ENCODE measurements around the gene DDAH2. TPM values are rescaled to one million over a fixed set of nuclear protein-coding genes. Genes with fewer than 3 reads are reported as not detected.

The DDAH2 gene
- polyA plus RNA-seq, 1 donor from 2014 or later: 386 TPM

DNA sequence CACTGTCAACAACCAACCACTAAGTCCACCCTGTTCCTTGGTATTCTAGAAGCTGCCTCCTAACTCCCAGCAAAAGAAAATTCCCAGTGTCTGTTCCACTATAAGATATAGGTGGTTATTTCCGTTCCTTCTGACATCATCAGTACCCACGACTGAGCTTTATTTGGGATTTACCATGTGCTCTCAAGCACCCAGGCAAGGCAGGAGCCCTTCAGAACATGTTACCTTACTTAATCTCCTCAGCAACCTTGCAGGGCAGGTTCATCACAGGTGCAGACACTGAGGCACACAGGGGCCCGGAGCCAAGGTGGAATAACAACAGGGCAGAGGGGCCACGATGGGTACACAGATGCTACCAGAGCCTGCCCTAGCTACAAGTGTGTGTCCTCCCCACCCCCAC lies 36.7 kb downstream of the DDAH2 start:
- Histone ChIP-seq H2AFZ (ENCODE audit: low read depth, low read length) (no peak overlapping the region), H3K27ac (ENCODE audit: low read length) (no peak overlapping the region), H3K9me3 (ENCODE audit: low read length) (no peaks in the 10 kb centered on the region), H3K79me2 (replicated peaks; ENCODE audit: insufficient read depth, low read length) (no peaks in the 10 kb centered on the region), H4K20me1 (ENCODE audit: insufficient read depth) (no peaks in the 10 kb centered on the region), H3K4me3 (ENCODE audit: low read length) (no peak overlapping the region), H3F3A (ENCODE audit: insufficient read depth, low read length, poor library complexity, severe bottlenecking) (no peaks in the 10 kb centered on the region), H3K4me2 (ENCODE audit: low read length) (no peak overlapping the region), H3K9me2 (ENCODE audit: insufficient read depth, low read length) (no peaks in the 10 kb centered on the region), H3K36me3 (ENCODE audit: insufficient read depth, low read length) (no peaks in the 10 kb centered on the region), H3K9ac (ENCODE audit: low read length) (no peak overlapping the region), H3K27me3 (ENCODE audit: insufficient read depth, low read depth, low read length) (no peaks in the 10 kb centered on the region)
- TF ChIP-seq, protein P1, sequence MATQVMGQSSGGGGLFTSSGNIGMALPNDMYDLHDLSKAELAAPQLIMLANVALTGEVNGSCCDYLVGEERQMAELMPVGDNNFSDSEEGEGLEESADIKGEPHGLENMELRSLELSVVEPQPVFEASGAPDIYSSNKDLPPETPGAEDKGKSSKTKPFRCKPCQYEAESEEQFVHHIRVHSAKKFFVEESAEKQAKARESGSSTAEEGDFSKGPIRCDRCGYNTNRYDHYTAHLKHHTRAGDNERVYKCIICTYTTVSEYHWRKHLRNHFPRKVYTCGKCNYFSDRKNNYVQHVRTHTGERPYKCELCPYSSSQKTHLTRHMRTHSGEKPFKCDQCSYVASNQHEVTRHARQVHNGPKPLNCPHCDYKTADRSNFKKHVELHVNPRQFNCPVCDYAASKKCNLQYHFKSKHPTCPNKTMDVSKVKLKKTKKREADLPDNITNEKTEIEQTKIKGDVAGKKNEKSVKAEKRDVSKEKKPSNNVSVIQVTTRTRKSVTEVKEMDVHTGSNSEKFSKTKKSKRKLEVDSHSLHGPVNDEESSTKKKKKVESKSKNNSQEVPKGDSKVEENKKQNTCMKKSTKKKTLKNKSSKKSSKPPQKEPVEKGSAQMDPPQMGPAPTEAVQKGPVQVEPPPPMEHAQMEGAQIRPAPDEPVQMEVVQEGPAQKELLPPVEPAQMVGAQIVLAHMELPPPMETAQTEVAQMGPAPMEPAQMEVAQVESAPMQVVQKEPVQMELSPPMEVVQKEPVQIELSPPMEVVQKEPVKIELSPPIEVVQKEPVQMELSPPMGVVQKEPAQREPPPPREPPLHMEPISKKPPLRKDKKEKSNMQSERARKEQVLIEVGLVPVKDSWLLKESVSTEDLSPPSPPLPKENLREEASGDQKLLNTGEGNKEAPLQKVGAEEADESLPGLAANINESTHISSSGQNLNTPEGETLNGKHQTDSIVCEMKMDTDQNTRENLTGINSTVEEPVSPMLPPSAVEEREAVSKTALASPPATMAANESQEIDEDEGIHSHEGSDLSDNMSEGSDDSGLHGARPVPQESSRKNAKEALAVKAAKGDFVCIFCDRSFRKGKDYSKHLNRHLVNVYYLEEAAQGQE (IDR thresholded peaks at IDR 0.05; ENCODE audit: borderline replicate concordance): no peak
- TF ChIP-seq EP300 (conservative IDR thresholded peaks at IDR 0.05; ENCODE audit: poor library complexity, severe bottlenecking): no peak
- no peak for TF ChIP-seq POLR2AphosphoS5 (IDR thresholded peaks at IDR 0.05)
- TF ChIP-seq MXI1 (conservative IDR thresholded peaks at IDR 0.05; ENCODE audit: poor library complexity, severe bottlenecking): no peak
- no peak for TF ChIP-seq EZH2 (IDR thresholded peaks at IDR 0.05; ENCODE audit: borderline replicate concordance, insufficient read depth, low read length, poor library complexity, severe bottlenecking)
- TF ChIP-seq, protein P2, sequence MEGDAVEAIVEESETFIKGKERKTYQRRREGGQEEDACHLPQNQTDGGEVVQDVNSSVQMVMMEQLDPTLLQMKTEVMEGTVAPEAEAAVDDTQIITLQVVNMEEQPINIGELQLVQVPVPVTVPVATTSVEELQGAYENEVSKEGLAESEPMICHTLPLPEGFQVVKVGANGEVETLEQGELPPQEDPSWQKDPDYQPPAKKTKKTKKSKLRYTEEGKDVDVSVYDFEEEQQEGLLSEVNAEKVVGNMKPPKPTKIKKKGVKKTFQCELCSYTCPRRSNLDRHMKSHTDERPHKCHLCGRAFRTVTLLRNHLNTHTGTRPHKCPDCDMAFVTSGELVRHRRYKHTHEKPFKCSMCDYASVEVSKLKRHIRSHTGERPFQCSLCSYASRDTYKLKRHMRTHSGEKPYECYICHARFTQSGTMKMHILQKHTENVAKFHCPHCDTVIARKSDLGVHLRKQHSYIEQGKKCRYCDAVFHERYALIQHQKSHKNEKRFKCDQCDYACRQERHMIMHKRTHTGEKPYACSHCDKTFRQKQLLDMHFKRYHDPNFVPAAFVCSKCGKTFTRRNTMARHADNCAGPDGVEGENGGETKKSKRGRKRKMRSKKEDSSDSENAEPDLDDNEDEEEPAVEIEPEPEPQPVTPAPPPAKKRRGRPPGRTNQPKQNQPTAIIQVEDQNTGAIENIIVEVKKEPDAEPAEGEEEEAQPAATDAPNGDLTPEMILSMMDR (IDR thresholded peaks at IDR 0.05; ENCODE audit: poor library complexity, severe bottlenecking): no peak
- no peak for TF ChIP-seq SMC3 (conservative IDR thresholded peaks at IDR 0.05; ENCODE audit: poor library complexity)

DNA sequence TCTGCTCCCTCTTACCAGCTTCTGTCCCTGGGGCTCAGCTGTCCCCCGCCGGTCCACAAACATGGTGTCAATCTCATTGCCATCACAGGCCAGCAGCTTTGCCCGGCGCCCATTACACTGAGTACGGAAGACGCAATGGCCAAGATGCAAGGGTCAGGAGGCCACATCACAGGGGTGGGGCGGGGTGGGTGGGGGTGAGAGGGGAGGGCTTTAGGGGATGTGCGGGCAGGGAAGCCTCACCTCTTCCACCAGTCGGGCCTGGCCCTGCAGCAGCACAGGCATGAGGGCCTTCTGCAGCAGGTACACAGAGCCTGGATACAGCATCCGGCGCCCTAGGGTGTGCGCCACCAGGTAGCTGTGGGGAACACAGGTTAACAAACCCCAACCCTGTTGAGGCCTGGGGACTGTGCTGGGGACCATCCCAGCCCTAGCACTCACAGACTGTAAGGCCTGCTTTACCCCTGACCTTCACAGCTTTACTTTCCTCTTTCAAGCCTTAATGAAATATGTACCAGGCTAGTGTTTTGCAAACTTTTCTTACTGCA lies 37.5 kb downstream of the DDAH2 start:
- Histone ChIP-seq H3K9ac (ENCODE audit: low read length) (no peak overlapping the region), H3K4me3 (ENCODE audit: low read length) (no peak overlapping the region), H3K9me2 (ENCODE audit: insufficient read depth, low read length) (no peaks in the 10 kb centered on the region), H3K4me2 (ENCODE audit: low read length) (no peak overlapping the region), H3K36me3 (ENCODE audit: insufficient read depth, low read length) (no peaks in the 10 kb centered on the region), H3K79me2 (replicated peaks; ENCODE audit: insufficient read depth, low read length) (no peaks in the 10 kb centered on the region), H4K20me1 (ENCODE audit: insufficient read depth) (no peaks in the 10 kb centered on the region), H3K27ac (ENCODE audit: low read length) (no peak overlapping the region), H3F3A (ENCODE audit: insufficient read depth, low read length, poor library complexity, severe bottlenecking) (no peaks in the 10 kb centered on the region), H3K9me3 (ENCODE audit: low read length) (no peaks in the 10 kb centered on the region), H3K27me3 (ENCODE audit: insufficient read depth, low read depth, low read length) (no peaks in the 10 kb centered on the region), H2AFZ (ENCODE audit: low read depth, low read length) (no peak overlapping the region)
- no peak for TF ChIP-seq EP300 (conservative IDR thresholded peaks at IDR 0.05; ENCODE audit: poor library complexity, severe bottlenecking)
- TF ChIP-seq, protein P1 (IDR thresholded peaks at IDR 0.05; ENCODE audit: borderline replicate concordance): no peak
- no peak for TF ChIP-seq RAD21 (conservative IDR thresholded peaks at IDR 0.05)
- TF ChIP-seq POLR2AphosphoS5 (IDR thresholded peaks at IDR 0.05): no peak
- no peak for TF ChIP-seq TAF1 (IDR thresholded peaks at IDR 0.05; ENCODE audit: low read depth)
